ES-I3 (cell line): Measurements from ENCODE around the gene PSMD7.
A peak's percentile ranks its signal among the peaks of the same experiment; 100 is the strongest.

Experiments used
- H3K36me3 ChIP-seq: 2 replicates; pipeline ENCODE4 v1.6.1; 2013; ENCODE audit warnings: mild to moderate bottlenecking, low read length, control low read depth, moderate library complexity; ENCODE audit not compliant: insufficient read depth
- H3K4me1 ChIP-seq: 2 replicates; pipeline ENCODE4 v1.6.1; 2013; ENCODE audit warnings: mild to moderate bottlenecking, control low read depth, low read length; ENCODE audit not compliant: insufficient read depth
- H3K9ac ChIP-seq: 2 replicates; pipeline ENCODE4 v1.6.1; 2013; ENCODE audit warnings: low read depth, mild to moderate bottlenecking, low read length, moderate library complexity
- H3K9me3 ChIP-seq: 2 replicates; pipeline ENCODE4 v1.6.1; 2013; ENCODE audit warnings: mild to moderate bottlenecking, low read length, moderate library complexity; ENCODE audit not compliant: control insufficient read depth, insufficient read depth

Gene PSMD7

DNA sequence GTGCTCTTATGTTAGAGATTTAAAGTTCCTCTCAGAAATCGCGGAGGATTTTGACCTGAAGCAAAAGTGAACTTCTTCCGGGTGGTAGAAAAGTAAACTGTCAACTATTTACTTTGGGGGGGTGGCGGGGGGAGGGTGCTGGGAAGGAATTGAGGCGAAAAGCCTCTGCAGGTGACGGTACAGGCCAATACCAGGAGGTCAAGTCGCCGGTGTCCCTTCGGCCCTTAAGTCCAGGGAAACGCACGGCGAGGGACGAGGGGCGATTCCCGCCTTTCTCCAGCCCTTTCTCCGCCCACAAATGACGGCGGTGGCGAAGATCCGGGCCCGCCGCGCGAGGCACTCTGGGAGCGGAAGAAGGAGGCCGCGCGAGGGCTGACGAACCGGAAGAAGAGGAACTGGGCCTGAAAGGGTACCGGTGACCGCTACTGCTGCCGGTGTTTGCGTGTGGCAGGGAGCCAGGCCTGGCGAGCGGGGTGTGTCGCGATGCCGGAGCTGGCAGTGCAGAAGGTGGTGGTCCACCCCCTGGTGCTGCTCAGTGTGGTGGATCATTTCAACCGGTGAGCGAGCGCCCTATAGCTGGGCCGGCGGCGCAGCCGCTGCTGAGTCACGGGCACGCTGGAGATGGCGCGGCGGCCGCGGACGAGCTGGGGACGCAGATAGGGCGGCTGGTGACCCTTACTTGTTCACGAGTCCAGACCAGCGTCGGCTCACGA is at the start of gene PSMD7:
Gene PSMD7, plus strand, starts transcription at position 383 of the 713 bp plus-strand sequence. Its CDS starts 101 bp downstream, at position 484.
- H3K4me1 ChIP-seq: no peaks in the 10 kb centered on the region
- peaks cover 27% of the 10 kb centered on the region for H3K36me3 ChIP-seq

DNA sequence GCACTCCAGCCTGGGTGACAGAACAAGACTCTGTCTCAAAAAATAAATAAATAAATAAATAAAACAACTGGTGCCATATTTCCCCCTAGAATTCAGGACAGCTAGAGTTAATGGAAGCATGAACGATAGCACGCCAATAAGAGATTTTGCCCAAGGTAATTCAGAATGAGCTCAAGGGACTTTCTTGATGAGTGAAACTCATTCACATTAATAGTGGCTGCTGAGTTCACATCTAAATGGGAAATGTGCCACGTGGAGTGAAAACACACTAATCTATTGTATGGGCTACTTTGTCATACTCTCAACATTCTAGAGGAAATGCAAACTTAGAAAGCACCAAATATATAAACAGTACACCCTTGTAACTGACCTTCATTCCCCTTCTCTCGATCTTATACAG is 47.4 kb upstream of the PSMD7 start:
- no peak overlapping the region for H3K9ac ChIP-seq
- no peaks in the 10 kb centered on the region for H3K9me3 ChIP-seq
- H3K36me3 ChIP-seq: no peaks in the 10 kb centered on the region
- peaks cover 17% of the 10 kb centered on the region for H3K4me1 ChIP-seq

More for the DNA sequence above, at the start of gene PSMD7:
- no peaks in the 10 kb centered on the region for H3K9me3 ChIP-seq
- H3K9ac ChIP-seq: peak within 1 kb of the TSS; percentile 98

DNA sequence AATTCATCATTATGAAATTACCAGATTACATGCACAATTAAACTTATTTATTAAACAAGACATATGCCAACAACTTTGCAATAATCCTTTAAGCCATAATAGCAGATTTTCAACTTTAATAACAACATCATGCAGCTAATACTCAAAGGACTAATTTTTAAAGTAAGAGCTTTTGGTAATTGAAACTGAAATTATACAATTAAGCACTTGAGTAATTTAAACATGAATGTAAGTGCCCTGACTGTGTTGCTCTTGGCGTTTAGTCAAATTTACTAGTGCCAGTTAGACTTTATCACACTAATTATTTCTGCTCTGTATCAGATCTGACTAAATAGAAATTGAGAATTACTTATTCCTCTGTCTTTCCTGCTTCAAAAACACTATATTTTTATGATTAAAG is 46.8 kb upstream of the PSMD7 start:
- peaks cover 17% of the 10 kb centered on the region for H3K4me1 ChIP-seq
- H3K9me3 ChIP-seq: no peaks in the 10 kb centered on the region
- H3K9ac ChIP-seq: no peak overlapping the region
- H3K36me3 ChIP-seq: no peaks in the 10 kb centered on the region

DNA sequence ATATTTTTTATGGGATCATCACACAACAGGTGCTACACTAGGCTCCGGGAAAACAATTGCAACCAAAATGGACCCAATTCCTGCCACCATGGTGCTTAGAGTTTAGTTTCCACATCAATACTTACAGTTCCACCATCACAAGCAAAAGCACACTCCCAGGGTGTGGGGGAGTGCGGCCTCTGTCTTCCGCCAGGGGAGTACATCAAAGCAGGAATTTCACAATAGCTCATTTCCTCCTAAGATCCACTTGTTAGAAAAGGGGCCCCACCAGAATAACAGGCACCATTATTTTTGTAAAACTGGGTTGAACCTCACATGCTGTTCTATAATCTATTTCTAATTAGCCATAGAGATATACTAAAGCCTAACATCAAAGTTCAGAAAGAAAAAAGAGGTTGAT is 44.3 kb upstream of the PSMD7 start:
- H3K4me1 ChIP-seq: peaks cover 17% of the 10 kb centered on the region
- H3K9me3 ChIP-seq: no peaks in the 10 kb centered on the region
- H3K36me3 ChIP-seq: no peaks in the 10 kb centered on the region
- H3K9ac ChIP-seq: no peak overlapping the region

DNA sequence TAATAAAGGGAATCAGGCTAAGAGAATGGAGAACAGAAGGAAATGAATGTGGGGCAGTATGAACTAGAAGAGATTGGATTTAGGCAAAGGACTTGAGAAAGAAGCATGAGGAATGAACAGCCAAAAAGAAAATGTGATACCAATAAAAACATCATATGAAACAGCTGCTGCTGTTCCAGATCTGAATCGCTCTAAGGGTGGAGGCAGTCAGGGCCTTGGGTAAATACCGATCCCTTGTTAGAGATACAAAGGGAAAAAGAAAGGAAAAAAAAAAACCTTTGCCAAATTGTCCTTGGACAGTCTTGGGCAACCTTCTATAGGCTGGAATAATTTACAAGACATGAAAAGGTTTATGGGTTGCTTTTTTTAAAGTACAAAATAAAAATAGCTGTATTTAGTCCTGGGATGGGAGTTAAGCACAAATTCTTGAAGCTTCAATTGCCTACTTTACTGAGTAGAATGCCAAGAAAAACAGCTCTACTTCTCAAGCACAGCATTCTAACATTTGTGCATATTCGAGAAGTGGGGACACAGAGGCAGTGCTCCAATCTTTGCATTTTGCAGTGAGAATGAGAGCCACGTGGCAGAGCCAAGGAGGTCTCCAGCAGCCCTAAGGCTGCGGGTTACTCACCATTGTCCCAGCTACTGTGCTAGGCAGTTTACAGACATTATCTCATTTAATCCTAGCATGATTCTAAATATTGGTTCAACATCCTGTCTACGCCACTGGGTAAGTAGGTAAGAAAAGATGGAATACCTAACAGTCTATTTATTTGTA is 43.3 kb upstream of the PSMD7 start:
- Histone ChIP-seq H3K9me3 (no peaks in the 10 kb centered on the region), H3K4me1 (peaks cover 10% of the 10 kb centered on the region), H3K36me3 (no peaks in the 10 kb centered on the region), H3K9ac (no peak overlapping the region)

DNA sequence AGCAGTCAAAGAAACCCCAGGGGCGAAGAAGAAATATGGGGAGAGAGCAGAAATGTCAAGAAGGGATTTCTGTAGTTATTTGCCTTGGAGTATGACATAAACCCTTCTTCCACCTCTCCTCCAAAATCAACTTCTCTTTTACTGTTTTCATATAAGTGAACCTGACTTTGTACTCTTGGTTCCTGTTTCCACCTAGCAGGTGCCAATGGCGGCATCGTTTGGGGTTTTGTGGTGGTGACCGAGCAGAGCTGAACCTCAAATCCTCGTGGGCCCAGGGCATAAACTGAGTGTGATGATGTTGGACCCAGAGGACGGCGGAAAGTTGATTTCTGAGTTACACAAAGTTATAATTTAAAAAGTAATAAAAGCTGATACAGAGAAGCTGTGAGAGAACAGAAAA is 39.6 kb upstream of the PSMD7 start:
- no peak overlapping the region for H3K9ac ChIP-seq
- no peaks in the 10 kb centered on the region for H3K9me3 ChIP-seq
- H3K36me3 ChIP-seq: no peaks in the 10 kb centered on the region

DNA sequence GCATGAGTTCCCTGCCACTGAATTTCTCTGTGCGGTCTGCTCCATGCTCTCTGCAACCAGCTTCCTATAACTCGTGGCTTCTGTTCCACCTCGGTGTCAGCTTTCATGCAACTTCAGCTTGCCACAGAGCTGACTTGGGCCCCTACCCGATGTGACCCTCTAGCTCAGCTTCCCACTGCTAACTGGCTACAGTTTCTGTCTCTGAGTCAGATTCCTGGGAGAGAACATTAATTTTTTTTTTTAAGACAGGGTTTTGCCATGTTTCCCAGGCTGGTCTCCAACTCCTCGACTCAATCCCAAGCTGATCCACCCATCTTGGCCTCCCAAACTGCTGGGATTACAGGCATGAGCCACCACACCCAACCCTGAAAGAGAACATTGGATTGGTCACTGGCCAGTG is 35.5 kb upstream of the PSMD7 start:
- Histone ChIP-seq H3K9me3 (no peaks in the 10 kb centered on the region), H3K9ac (no peak overlapping the region), H3K36me3 (no peaks in the 10 kb centered on the region), H3K4me1 (peaks cover 7% of the 10 kb centered on the region)

More for the DNA sequence above, 39.6 kb upstream of the PSMD7 start:
- peaks cover 8% of the 10 kb centered on the region; the same call in 1 of the 2 replicates for H3K4me1 ChIP-seq

DNA sequence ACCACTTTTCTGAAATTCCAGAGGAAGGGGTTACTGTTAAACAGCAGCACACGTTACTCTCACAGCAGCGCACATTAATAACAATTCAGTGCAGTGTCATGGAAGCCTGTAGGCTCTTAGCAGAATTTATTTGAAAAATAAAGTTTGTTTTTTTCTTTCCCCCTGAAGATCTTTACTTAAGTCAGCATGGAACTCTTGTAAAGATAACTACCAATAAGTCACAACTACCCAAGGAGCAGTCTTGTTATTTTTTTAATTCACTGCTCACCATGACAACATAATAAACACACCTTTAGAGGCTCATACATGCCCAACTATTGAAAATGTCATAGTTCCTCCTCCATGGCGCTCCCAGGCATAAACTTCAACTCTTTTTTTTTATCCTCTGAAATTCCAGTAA is 31.8 kb upstream of the PSMD7 start:
- Histone ChIP-seq H3K9me3 (no peaks in the 10 kb centered on the region), H3K9ac (no peak overlapping the region), H3K36me3 (no peaks in the 10 kb centered on the region), H3K4me1 (peaks cover 7% of the 10 kb centered on the region)

DNA sequence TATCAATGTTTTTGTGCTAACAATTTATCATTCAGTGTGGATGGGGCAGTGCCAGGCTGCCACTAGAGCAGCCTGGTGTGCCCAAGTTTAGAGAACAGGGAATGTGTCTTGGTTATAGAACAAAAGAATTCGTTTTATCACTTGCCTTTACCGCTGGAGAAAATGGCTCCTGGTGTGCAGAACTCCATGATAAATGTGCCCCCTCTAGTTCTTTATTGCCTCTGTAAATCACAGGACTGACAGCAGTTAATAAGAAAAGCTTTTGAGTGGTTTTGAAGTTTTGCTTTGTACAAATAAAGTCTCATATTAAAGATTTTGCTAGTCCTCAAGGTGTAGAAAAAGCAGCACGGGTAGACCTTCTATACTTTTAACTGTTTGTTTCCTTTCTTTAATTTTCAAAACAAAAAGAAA is 28.2 kb upstream of the PSMD7 start:
- H3K4me1 ChIP-seq: peaks cover 7% of the 10 kb centered on the region
- no peaks in the 10 kb centered on the region for H3K36me3 ChIP-seq
- peaks cover 4% of the 10 kb centered on the region; the same call in 1 of the 2 replicates for H3K9me3 ChIP-seq
- no peak overlapping the region for H3K9ac ChIP-seq

DNA sequence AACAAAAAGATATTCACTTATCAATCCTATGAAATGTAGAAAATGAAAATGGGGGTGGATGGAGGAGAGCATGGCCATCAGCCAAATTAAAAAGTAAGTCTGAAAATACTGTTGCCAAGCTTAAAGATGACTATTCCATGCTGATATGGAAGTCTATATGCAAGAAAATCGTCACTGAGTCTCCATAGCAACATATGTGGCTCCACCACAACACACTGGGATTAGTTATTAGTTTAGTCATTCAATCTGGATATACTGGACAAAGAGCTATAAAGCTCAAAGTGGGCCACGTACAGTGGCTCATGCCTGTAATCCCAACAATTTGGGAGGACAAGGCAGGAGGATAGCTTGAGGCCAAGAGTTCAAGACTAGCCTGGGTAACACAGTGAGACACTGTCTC is 24.7 kb upstream of the PSMD7 start:
- Histone ChIP-seq H3K4me1 (peaks cover under 1% of the 10 kb centered on the region; the same call in 1 of the 2 replicates), H3K9me3 (peaks cover 4% of the 10 kb centered on the region; the same call in 1 of the 2 replicates), H3K9ac (no peak overlapping the region), H3K36me3 (no peaks in the 10 kb centered on the region)

DNA sequence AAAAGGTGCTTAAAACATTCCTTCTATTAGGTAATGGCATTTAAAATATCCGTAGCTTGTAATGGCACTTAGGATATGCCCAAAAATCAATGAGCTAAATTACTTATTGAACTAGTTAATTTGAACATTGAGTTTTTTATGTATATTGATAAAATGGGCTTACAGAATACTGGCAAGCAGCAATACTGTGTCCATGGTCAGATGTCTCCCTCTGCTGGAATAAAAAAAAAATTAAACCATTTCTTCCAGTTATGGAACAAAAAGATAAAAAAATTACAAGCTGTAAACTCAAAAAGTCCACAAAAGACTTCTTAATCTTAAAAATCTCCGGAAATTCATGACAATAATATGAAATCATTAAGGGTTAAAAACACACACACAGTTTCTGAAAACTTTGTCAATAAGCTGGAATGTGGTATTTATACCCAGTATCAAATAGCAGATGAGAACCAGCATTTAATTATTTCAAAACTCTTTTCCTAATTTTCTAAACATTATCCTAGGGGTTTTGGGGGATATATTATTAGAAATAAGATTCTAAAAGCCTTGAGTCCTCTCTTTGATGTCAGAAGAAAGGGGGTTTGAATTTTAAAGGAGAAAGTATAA is 21.5 kb upstream of the PSMD7 start:
- Histone ChIP-seq H3K9me3 (peaks cover 4% of the 10 kb centered on the region), H3K36me3 (no peaks in the 10 kb centered on the region), H3K4me1 (peaks cover 5% of the 10 kb centered on the region; the same call in 1 of the 2 replicates), H3K9ac (no peak overlapping the region)

DNA sequence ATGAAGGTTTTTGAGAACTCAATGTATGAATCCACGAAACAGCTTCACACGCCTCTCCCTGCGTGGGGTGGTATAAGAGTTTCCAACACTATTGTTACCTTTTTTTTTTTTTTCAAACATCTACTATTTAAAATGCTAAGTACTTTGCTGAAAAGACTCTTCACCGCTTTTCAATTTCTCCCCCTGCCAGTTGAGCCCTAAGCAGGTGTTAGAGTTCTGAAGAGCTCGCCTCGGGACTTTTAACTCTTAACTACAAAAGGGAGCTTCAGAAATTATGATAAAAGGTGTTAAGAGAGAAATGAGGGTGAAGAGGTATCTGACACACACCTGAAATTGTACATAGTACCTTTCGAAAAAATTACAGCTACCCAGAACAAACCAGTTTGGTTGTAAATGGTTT is 20.9 kb upstream of the PSMD7 start:
- Histone ChIP-seq H3K9me3 (peaks cover 1% of the 10 kb centered on the region), H3K4me1 (peaks cover 5% of the 10 kb centered on the region; the same call in 1 of the 2 replicates), H3K36me3 (no peaks in the 10 kb centered on the region), H3K9ac (no peak overlapping the region)

DNA sequence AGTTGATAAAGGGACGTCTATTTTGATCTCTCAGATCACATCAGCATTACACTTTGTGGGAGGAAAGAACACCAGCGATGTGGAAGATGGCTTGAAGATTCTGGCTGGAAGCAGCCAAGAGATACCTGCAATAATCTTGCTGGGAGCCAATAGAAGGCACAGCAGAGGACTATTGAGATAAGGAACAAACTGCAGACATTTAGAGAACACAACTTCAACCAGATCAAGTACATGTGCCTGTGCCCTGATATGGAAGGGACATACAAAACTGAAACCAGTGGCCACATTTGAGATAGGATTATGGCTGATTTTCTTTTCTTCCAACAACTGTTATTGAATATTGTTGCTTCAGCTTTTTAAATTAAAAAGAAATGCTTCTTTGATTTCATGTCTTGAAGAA is 18.6 kb upstream of the PSMD7 start:
- Histone ChIP-seq H3K36me3 (no peaks in the 10 kb centered on the region), H3K4me1 (peaks cover 13% of the 10 kb centered on the region), H3K9ac (no peak overlapping the region), H3K9me3 (no peaks in the 10 kb centered on the region; the same call in 1 of the 2 replicates)

DNA sequence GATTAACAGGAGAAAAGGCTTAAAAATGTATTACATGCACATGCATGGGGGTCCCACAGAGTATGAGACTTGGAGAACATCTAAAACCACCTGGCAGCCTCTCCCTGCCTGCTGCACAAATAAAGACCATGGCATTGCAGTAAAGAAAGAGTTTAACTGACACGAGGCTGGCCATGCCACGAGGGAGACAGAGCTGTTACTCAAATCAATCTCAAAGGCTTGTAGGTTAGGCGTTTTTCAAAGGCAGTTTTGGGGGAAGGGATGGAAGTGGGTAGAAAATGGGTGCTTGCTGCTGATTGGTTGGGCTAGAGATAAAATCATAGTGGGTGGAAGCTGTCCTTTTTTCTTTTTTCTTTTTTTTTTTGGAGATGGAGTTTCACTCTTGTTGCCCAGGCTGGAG is 17.3 kb upstream of the PSMD7 start:
- no peaks in the 10 kb centered on the region; the same call in 1 of the 2 replicates for H3K9me3 ChIP-seq
- peaks cover 13% of the 10 kb centered on the region for H3K4me1 ChIP-seq
- no peak overlapping the region for H3K9ac ChIP-seq
- H3K36me3 ChIP-seq: no peaks in the 10 kb centered on the region
